Activated CD4-positive, alpha-beta T cell treated with anti-CD3 and anti-CD28 coated beads, Interleukin-2, amount 10 ng/mL, durations not matched to agents 7 days and 5 days (primary cell): ENCODE measurements around the gene DOCK2. TPM values are rescaled to one million over a fixed set of nuclear protein-coding genes. Genes with fewer than 3 reads are reported as not detected.
"Not testable (repeated sequence)": the region's sequence is repeated elsewhere in the genome, so short reads cannot be mapped to it uniquely, and the experiment has no call there.

Experiments used
- CTCF ChIA-PET: fragments of 350-600 bp; sonication (Branson Sonifier 250); formaldehyde crosslinking; loops from one replicate; lab custom pipeline; 2021; ENCODE audit warnings: antibody characterized with exemption; lab: Charles Lee
- POLR2A ChIA-PET: fragments of 350-600 bp; sonication (Branson Sonifier 250); formaldehyde crosslinking; loops from one replicate; lab custom pipeline; 2021; ENCODE audit warnings: antibody characterized with exemption; lab: Charles Lee
- DNase-seq: peaks from one replicate; pipeline ENCODE4 v3.0.0-alpha.2; 2020
- H3K27ac Mint-ChIP-seq: one replicate; pipeline ENCODE4 v1.8.0; 2021; ENCODE audit warnings: mild to moderate bottlenecking, moderate library complexity, mixed read lengths
- H3K27me3 Mint-ChIP-seq: one replicate; pipeline ENCODE4 v1.8.0; 2021; ENCODE audit warnings: mixed read lengths
- H3K36me3 Mint-ChIP-seq: one replicate; pipeline ENCODE4 v1.8.0; 2021; ENCODE audit warnings: low read depth, mixed read lengths
- H3K4me1 Mint-ChIP-seq: one replicate; pipeline ENCODE4 v1.8.0; 2021; ENCODE audit warnings: mixed read lengths
- H3K4me3 Mint-ChIP-seq: one replicate; pipeline ENCODE4 v1.8.0; 2021; ENCODE audit warnings: mild to moderate bottlenecking, moderate library complexity, mixed read lengths
- H3K9me3 Mint-ChIP-seq: one replicate; pipeline ENCODE4 v1.8.0; 2021; ENCODE audit warnings: mixed read lengths
- total RNA-seq, 2 experiments: library from RNA; stranded (reverse); gene quantifications; one replicate each; pipeline ENCODE4 v1.2.3, GENCODE V29; 2021

The DOCK2 gene
- total RNA-seq, 2 experiments from 2014 or later, result 270 to 300 TPM

DNA sequence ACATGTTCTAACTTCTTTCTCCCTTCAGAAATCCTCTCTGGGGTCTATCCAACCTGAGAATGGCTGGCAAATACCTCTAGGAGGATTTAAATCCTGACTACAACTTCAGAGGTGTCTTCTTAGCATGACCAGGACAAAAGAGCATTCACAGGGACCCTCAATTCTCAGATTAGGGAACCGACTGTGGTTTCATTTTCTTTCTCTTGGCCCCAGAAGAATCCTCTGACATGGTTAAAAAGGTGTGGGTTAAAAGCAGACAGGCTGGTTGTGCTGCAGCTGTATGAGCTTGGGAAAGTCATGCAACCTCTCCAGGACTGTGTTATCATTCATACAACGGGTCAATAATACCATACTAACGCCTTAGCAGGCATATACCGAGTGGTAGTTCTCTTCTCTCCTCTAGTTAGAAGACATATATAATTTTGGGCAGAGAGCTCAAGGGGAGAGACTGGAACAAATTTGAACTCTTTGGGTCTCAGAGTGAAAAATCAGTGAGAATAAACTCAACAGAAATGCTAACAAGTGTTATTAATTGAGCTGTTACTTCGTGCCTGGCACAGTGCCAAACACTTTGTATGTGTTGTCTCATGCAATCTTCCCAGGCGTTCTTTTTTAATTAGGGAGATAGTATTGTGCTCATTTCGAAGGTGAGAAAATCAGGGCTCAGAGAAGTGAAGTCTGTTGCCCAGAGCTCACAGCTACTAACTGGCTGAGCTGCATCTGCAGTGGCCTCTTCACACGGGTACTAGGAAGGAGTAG is 308.0 kb downstream of the DOCK2 start:
- DNase-seq, result no peak
- CTCF ChIA-PET, result interaction anchor here (1.4 kb wide), 1 partner anchor 13 kb away, joined by 3 read pairs; no protein-coding TSS in a partner anchor
- H3K27ac Mint-ChIP-seq, result no peak overlapping the region
- no peaks in the 10 kb centered on the region for H3K27me3 Mint-ChIP-seq
- H3K36me3 Mint-ChIP-seq, result peaks cover 15% of the 10 kb centered on the region
- H3K4me1 Mint-ChIP-seq, result peaks cover 5% of the 10 kb centered on the region
- POLR2A ChIA-PET, result no interaction called here
- H3K9me3 Mint-ChIP-seq, result no peaks in the 10 kb centered on the region
- no peak overlapping the region for H3K4me3 Mint-ChIP-seq

DNA sequence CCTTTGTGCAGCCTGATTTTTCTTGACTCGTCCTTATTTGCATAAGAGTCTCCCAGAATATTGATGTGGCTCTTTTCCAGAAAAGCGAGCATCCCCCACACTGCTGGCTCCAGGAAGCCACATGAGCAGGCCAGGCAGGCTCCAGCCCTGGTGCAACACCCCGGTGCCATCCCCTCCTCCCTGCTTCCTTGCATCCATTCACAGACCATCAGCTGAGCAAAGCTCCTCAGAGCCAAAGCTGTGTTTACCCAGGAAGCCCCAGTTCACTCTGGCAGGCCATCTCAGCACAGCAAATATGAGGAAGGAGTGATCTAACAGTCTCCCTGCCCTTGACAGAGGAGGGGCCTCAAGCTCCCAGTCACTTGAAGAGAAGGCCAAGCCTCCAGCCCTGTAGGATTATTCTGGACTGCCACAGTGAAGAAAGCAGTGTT is 308.8 kb downstream of the DOCK2 start:
- Mint-ChIP-seq H3K4me3 (no peak overlapping the region), H3K27me3 (no peaks in the 10 kb centered on the region), H3K4me1 (peaks cover 5% of the 10 kb centered on the region), H3K36me3 (peaks cover 15% of the 10 kb centered on the region), H3K27ac (no peak overlapping the region), H3K9me3 (no peaks in the 10 kb centered on the region)
- ChIA-PET POLR2A (no interaction called here), CTCF (interaction anchor here (0.6 to 1.1 kb wide), 2 partner anchors 16 to 26 kb away, joined by 3 read pairs; no protein-coding TSS in a partner anchor)
- DNase-seq, result no peak

DNA sequence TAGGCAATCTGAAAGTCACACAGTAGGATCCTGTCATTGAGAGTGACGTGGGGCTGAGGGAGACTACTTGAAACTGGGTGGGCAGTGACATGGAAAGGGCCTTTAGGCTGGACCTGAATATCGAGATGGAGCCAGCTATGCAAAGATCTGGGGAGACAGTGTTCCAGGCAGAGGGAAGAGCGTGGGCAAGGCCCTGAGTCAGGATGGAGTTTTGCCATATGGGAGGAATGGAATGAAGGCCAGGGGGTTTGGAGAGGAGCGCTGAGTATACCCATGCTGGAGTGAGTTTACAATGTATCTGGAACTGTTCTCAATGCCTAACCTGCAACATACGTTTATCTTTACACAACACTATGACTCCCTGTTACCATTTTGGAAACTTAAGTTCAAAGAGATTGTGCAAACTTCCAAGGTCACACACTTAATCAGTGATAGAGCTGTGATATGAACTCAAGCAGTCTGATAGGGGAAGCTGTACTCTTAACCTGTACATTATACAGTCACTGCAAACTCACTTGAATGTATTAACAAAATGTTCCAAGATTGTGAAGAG is 309.7 kb downstream of the DOCK2 start:
- Mint-ChIP-seq H3K4me1 (peaks cover 5% of the 10 kb centered on the region), H3K36me3 (peaks cover 14% of the 10 kb centered on the region), H3K4me3 (no peak overlapping the region), H3K27me3 (no peaks in the 10 kb centered on the region), H3K9me3 (no peaks in the 10 kb centered on the region), H3K27ac (no peak overlapping the region)
- DNase-seq, result no peak
- POLR2A ChIA-PET, result no interaction called here
- CTCF ChIA-PET, result interaction anchor here (1.1 kb wide), 1 partner anchor 17 kb away, joined by 3 read pairs; no protein-coding TSS in a partner anchor

- H3K36me3 Mint-ChIP-seq, result peaks cover 20% of the 10 kb centered on the region
- H3K4me1 Mint-ChIP-seq, result peaks cover 1% of the 10 kb centered on the region
- POLR2A ChIA-PET, result no interaction called here
- no peaks in the 10 kb centered on the region for H3K9me3 Mint-ChIP-seq
- no peaks in the 10 kb centered on the region for H3K27me3 Mint-ChIP-seq
- DNase-seq, result no peak
- H3K27ac Mint-ChIP-seq, result no peak overlapping the region
- CTCF ChIA-PET, result no interaction called here
- no peak overlapping the region for H3K4me3 Mint-ChIP-seq
These were observed 313.3 kb downstream of the DOCK2 start for GRCh38 chr5:169950333-169950732.

- not testable (repeated sequence) for H3K4me1 Mint-ChIP-seq, H3K4me3 Mint-ChIP-seq
These were observed 316.1 kb downstream of the DOCK2 start for GRCh38 chr5:169953196-169953595.

DNA sequence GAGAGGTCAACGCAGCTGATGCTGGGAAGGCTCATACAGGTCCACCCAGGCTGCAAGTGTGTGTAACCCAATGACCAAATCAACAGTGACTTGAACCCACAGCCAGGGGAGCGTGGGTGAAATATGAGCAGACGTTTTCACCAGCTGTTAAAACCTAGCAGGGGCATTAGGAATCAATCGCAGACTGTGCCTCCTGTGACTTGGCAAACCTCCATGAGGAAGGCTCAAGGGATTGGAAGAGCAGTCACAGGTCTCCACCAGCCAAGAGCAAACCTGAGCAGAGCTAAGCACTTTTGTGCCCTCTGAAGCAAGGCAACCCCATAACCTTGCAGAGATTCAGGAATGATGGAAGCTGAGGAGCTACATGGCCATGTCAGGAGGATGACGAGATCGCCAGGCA is 317.7 kb downstream of the DOCK2 start:
- H3K27ac Mint-ChIP-seq, result no peak overlapping the region
- ChIA-PET POLR2A (no interaction called here), CTCF (no interaction called here)
- no peaks in the 10 kb centered on the region for H3K4me1 Mint-ChIP-seq
- H3K9me3 Mint-ChIP-seq, result no peaks in the 10 kb centered on the region
- H3K27me3 Mint-ChIP-seq, result no peaks in the 10 kb centered on the region
- no peak overlapping the region for H3K4me3 Mint-ChIP-seq
- peaks cover 10% of the 10 kb centered on the region for H3K36me3 Mint-ChIP-seq
- no peak for DNase-seq

More at GRCh38 chr5:169953196-169953595, 316.1 kb downstream of the DOCK2 start:
- DNase-seq, POLR2A ChIA-PET, H3K27ac Mint-ChIP-seq, CTCF ChIA-PET, H3K27me3 Mint-ChIP-seq, H3K9me3 Mint-ChIP-seq: not testable (repeated sequence)
- peaks cover 11% of the 10 kb centered on the region for H3K36me3 Mint-ChIP-seq

- H3K27me3 Mint-ChIP-seq, result no peaks in the 10 kb centered on the region
- POLR2A ChIA-PET, result interaction anchor here (0.6 kb wide), 1 partner anchor 13 kb away, joined by 3 read pairs; no protein-coding TSS in a partner anchor
These were observed 319.1 kb downstream of the DOCK2 start for GRCh38 chr5:169956126-169956525.

DNA sequence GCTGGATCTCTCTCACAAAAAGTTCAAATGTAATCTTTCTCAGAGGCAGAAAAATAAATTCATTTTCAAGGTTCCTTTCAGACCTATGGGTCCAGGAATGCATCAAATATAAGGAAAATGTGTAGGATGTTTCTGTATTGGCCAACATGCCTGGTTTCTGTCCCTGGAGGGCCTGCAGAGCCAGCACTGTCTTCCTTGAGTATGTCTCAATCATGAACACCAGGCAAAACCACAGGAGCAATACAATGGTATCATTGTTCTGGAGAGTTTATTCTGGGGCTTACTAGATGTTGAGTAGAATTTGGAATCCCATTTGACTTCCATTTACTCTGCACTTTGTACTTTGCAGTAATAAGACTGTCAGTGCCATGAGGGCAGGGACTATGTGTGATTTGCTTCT is 319.7 kb downstream of the DOCK2 start:
- ChIA-PET CTCF (interaction anchor here (0.6 to 1.3 kb wide), 3 partner anchors 9 to 24 kb away, joined by 3 to 6 read pairs (median 3); no protein-coding TSS in a partner anchor), POLR2A (no interaction called here)
- Mint-ChIP-seq H3K27me3 (no peaks in the 10 kb centered on the region), H3K4me3 (no peak overlapping the region), H3K9me3 (no peaks in the 10 kb centered on the region), H3K36me3 (peaks cover 10% of the 10 kb centered on the region), H3K27ac (no peak overlapping the region), H3K4me1 (no peaks in the 10 kb centered on the region)
- no peak for DNase-seq

More at GRCh38 chr5:169956126-169956525, 319.1 kb downstream of the DOCK2 start:
- no peak overlapping the region for H3K27ac Mint-ChIP-seq
- CTCF ChIA-PET, result interaction anchor here (0.6 to 1.3 kb wide), 3 partner anchors 8 to 25 kb away, joined by 3 to 6 read pairs (median 3); no protein-coding TSS in a partner anchor
- H3K4me3 Mint-ChIP-seq, result no peak overlapping the region
- no peaks in the 10 kb centered on the region for H3K9me3 Mint-ChIP-seq
- H3K4me1 Mint-ChIP-seq, result no peaks in the 10 kb centered on the region
- H3K36me3 Mint-ChIP-seq, result peaks cover 10% of the 10 kb centered on the region
- DNase-seq, result no peak

GRCh38 chr5:169958278-169958677 is 321.2 kb downstream of the DOCK2 start:
- H3K36me3 Mint-ChIP-seq, result peaks cover 11% of the 10 kb centered on the region
- H3K27me3 Mint-ChIP-seq, result no peaks in the 10 kb centered on the region
- no peak for DNase-seq
- CTCF ChIA-PET, result interaction anchor here (0.8 kb wide), 1 partner anchor 14 kb away, joined by 3 read pairs; no protein-coding TSS in a partner anchor
- H3K9me3 Mint-ChIP-seq, result no peaks in the 10 kb centered on the region
- POLR2A ChIA-PET, result no interaction called here
- no peaks in the 10 kb centered on the region for H3K4me1 Mint-ChIP-seq
- no peak overlapping the region for H3K27ac Mint-ChIP-seq
- no peak overlapping the region for H3K4me3 Mint-ChIP-seq

DNA sequence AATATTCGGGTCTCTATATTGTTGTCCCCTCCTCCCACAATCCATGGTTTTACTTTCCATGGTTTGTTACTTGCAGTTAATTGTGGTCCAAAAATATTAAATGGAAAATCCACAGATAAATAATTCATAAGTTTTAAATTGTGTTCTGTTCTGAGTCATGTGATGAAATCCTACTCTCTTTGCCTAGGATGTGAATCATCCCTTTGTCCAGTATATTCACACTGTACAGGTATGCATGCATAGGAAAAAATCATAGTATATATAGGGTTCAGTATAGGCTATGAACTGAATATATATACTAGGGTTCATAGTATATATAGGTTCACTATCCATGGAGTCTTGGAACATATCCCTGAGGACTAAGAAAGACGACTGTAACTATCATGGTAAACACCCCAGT is 323.6 kb downstream of the DOCK2 start:
- no peaks in the 10 kb centered on the region for H3K4me1 Mint-ChIP-seq
- H3K27me3 Mint-ChIP-seq, result no peaks in the 10 kb centered on the region
- H3K9me3 Mint-ChIP-seq, result no peaks in the 10 kb centered on the region
- no peak overlapping the region for H3K27ac Mint-ChIP-seq
- H3K4me3 Mint-ChIP-seq, result no peak overlapping the region
- CTCF ChIA-PET, result no interaction called here
- DNase-seq, result no peak
- POLR2A ChIA-PET, result no interaction called here
- H3K36me3 Mint-ChIP-seq, result peaks cover 9% of the 10 kb centered on the region

- peaks cover 9% of the 10 kb centered on the region for H3K36me3 Mint-ChIP-seq
- CTCF ChIA-PET, result no interaction called here
These were observed 327.2 kb downstream of the DOCK2 start for GRCh38 chr5:169964246-169964645.

GRCh38 chr5:169970339-169970738 is 333.3 kb downstream of the DOCK2 start:
- Mint-ChIP-seq H3K4me3 (no peak overlapping the region), H3K36me3 (peaks cover 2% of the 10 kb centered on the region), H3K27ac (no peak overlapping the region), H3K9me3 (no peaks in the 10 kb centered on the region), H3K4me1 (no peaks in the 10 kb centered on the region), H3K27me3 (no peaks in the 10 kb centered on the region)
- POLR2A ChIA-PET, result no interaction called here
- DNase-seq, result no peak
- CTCF ChIA-PET, result interaction anchor here (0.9 kb wide), 1 partner anchor 13 kb away, joined by 3 read pairs; no protein-coding TSS in a partner anchor

More at GRCh38 chr5:169964246-169964645, 327.2 kb downstream of the DOCK2 start:
- DNase-seq, result no peak
- Mint-ChIP-seq H3K4me1 (no peaks in the 10 kb centered on the region), H3K9me3 (no peaks in the 10 kb centered on the region), H3K27ac (no peak overlapping the region), H3K4me3 (no peak overlapping the region), H3K27me3 (no peaks in the 10 kb centered on the region)
- POLR2A ChIA-PET, result no interaction called here
